Stimulated activated CD4-positive, alpha-beta T cell treated with anti-CD3 and anti-CD28 coated beads, Interleukin-4, amount 100 ng/mL, for 4 hours (primary cell): ENCODE measurements around the gene LRP1B.

Experiments
- DNase-seq, 2 experiments: peaks; one replicate each; pipeline ENCODE4 v3.0.0-alpha.2; 2020

LRP1B gene

GRCh38 chr2:142038826-142039225 is 92.0 kb downstream of the LRP1B start:
- no peak for DNase-seq

GRCh38 chr2:142037744-142038143 is 93.1 kb downstream of the LRP1B start:
- DNase-seq: no peak

- no peak for DNase-seq
These were observed 93.8 kb downstream of the LRP1B start for GRCh38 chr2:142037066-142037465.

GRCh38 chr2:142033393-142033792 is 97.4 kb downstream of the LRP1B start:
- no peak for DNase-seq

- DNase-seq: no peak
These were observed 99.2 kb downstream of the LRP1B start for GRCh38 chr2:142031656-142032055.

GRCh38 chr2:142030735-142031134 is 100.1 kb downstream of the LRP1B start:
- DNase-seq: no peak

- no peak for DNase-seq
These were observed 100.8 kb downstream of the LRP1B start for GRCh38 chr2:142029974-142030373.

GRCh38 chr2:142025394-142025793 is 105.4 kb downstream of the LRP1B start:
- no peak for DNase-seq

- no peak for DNase-seq
These were observed 110.4 kb downstream of the LRP1B start for GRCh38 chr2:142020368-142020767.

- DNase-seq: no peak
These were observed 116.3 kb downstream of the LRP1B start for GRCh38 chr2:142014536-142014935.

GRCh38 chr2:142012797-142013196 is 118.0 kb downstream of the LRP1B start:
- no peak for DNase-seq

GRCh38 chr2:142010477-142011270 is 120.1 kb downstream of the LRP1B start:
- no peak for DNase-seq

GRCh38 chr2:142008135-142008744 is 122.6 kb downstream of the LRP1B start:
- no peak for DNase-seq

GRCh38 chr2:141994066-141994465 is 136.8 kb downstream of the LRP1B start:
- DNase-seq: no peak

- DNase-seq: no peak
These were observed 138.1 kb downstream of the LRP1B start for GRCh38 chr2:141992695-141993094.

- no peak for DNase-seq
These were observed 162.4 kb downstream of the LRP1B start for GRCh38 chr2:141968433-141968832.

GRCh38 chr2:141967980-141968379 is 162.8 kb downstream of the LRP1B start:
- no peak for DNase-seq

- no peak for DNase-seq
These were observed 163.3 kb downstream of the LRP1B start for GRCh38 chr2:141967503-141967902.

GRCh38 chr2:141959941-141960340 is 170.9 kb downstream of the LRP1B start:
- DNase-seq: no peak

GRCh38 chr2:141959016-141959415 is 171.8 kb downstream of the LRP1B start:
- DNase-seq: no peak

- DNase-seq: no peak
These were observed 172.9 kb downstream of the LRP1B start for GRCh38 chr2:141957827-141958450.

- DNase-seq: no peak
These were observed 173.5 kb downstream of the LRP1B start for GRCh38 chr2:141957321-141957720.

GRCh38 chr2:141947396-141948114 is 183.3 kb downstream of the LRP1B start:
- DNase-seq: no peak
